H9 (cell line): ENCODE data around the gene PCDH20. TPM values are rescaled to one million over a fixed set of nuclear protein-coding genes. Genes with fewer than 3 reads are reported as not detected.

Experiments used
- DNase-seq: peaks from one replicate; pipeline ENCODE4 v3.0.0-alpha.2; 2017
- H2AFZ ChIP-seq: one replicate; pipeline ENCODE4 v1.6.1; 2013; ENCODE audit warnings: mild to moderate bottlenecking, low read length, control low read depth, moderate library complexity
- H2AK5ac ChIP-seq: 2 replicates; pipeline ENCODE4 v1.6.1; 2013; ENCODE audit warnings: low read length, control low read depth, mixed read lengths; ENCODE audit not compliant: insufficient read length
- H2BK120ac ChIP-seq: one replicate; pipeline ENCODE4 v1.6.1; 2013; ENCODE audit warnings: low read depth, mild to moderate bottlenecking, low read length, control low read depth, inconsistent platforms; ENCODE audit not compliant: poor library complexity, severe bottlenecking
- H2BK12ac ChIP-seq: 2 replicates; pipeline ENCODE4 v1.6.1; 2013; ENCODE audit warnings: low read length, control low read depth, mixed read lengths, low read depth; ENCODE audit not compliant: insufficient read length
- H2BK15ac ChIP-seq: 2 replicates; pipeline ENCODE4 v1.6.1; 2013; ENCODE audit warnings: low read depth, low read length, control low read depth
- H2BK20ac ChIP-seq: one replicate; pipeline ENCODE4 v1.6.1; 2013; ENCODE audit warnings: low read depth, mild to moderate bottlenecking, low read length, control low read depth, inconsistent platforms; ENCODE audit not compliant: poor library complexity, severe bottlenecking
- H2BK5ac ChIP-seq: 2 replicates; pipeline ENCODE4 v1.6.1; 2013; ENCODE audit warnings: low read length, control low read depth, mixed read lengths; ENCODE audit not compliant: insufficient read length
- H3K14ac ChIP-seq: 2 replicates; pipeline ENCODE4 v1.6.1; 2013; ENCODE audit warnings: low read length, control low read depth; ENCODE audit not compliant: insufficient read depth
- H3K18ac ChIP-seq: 2 replicates; pipeline ENCODE4 v1.6.1; 2013; ENCODE audit warnings: low read depth, mild to moderate bottlenecking, mixed read lengths, low read length, control low read depth; ENCODE audit not compliant: insufficient read length
- H3K23ac ChIP-seq: 2 replicates; pipeline ENCODE4 v1.6.1; 2013; ENCODE audit warnings: low read length, control low read depth, mixed read lengths, low read depth; ENCODE audit not compliant: insufficient read length
- H3K23me2 ChIP-seq: 2 replicates; pipeline ENCODE4 v1.6.1; 2013; ENCODE audit warnings: low read depth, mild to moderate bottlenecking, mixed read lengths, low read length, control low read depth; ENCODE audit not compliant: insufficient read length, poor library complexity, severe bottlenecking
- H3K27ac ChIP-seq: 2 replicates; pipeline ENCODE4 v1.5.1; 2013; ENCODE audit warnings: low read length, control low read depth, mixed read lengths, low read depth; ENCODE audit not compliant: insufficient read length
- H3K27me3 ChIP-seq: 2 replicates; pipeline ENCODE4 v1.6.1; 2013; ENCODE audit warnings: low read length, control low read depth, inconsistent platforms; ENCODE audit not compliant: insufficient read depth
- H3K4ac ChIP-seq: 2 replicates; pipeline ENCODE4 v1.6.1; 2013; ENCODE audit warnings: low read depth, mild to moderate bottlenecking, control low read depth, inconsistent platforms, low read length, moderate library complexity
- H3K4me1 ChIP-seq: 2 replicates; pipeline ENCODE4 v1.6.1; 2013; ENCODE audit warnings: low read length, control low read depth, inconsistent platforms; ENCODE audit not compliant: insufficient read depth
- H3K4me2 ChIP-seq: 2 replicates; pipeline ENCODE4 v1.6.1; 2013; ENCODE audit warnings: low read length, control low read depth, mixed read lengths; ENCODE audit not compliant: insufficient read length, insufficient read depth
- H3K56ac ChIP-seq: 2 replicates; pipeline ENCODE4 v1.6.1; 2013; ENCODE audit warnings: low read depth, mild to moderate bottlenecking, mixed read lengths, low read length, control low read depth; ENCODE audit not compliant: insufficient read length
- H3K79me1 ChIP-seq: 2 replicates; pipeline ENCODE4 v1.6.1; 2013; ENCODE audit warnings: low read depth, mild to moderate bottlenecking, moderate library complexity, low read length, control low read depth, inconsistent platforms; ENCODE audit not compliant: insufficient read depth, poor library complexity, severe bottlenecking
- H3K79me2 ChIP-seq: 2 replicates; pipeline ENCODE4 v1.6.1; 2013; ENCODE audit warnings: low read length, control low read depth, inconsistent platforms; ENCODE audit not compliant: insufficient read depth
- H3K9ac ChIP-seq: 2 replicates; pipeline ENCODE4 v1.6.1; 2013; ENCODE audit warnings: low read length, control low read depth, mixed read lengths; ENCODE audit not compliant: insufficient read length; ENCODE audit errors: extremely low read depth
- H3K9me3 ChIP-seq: one replicate; pipeline ENCODE4 v1.6.1; 2013; ENCODE audit warnings: low read depth, low read length, inconsistent platforms; ENCODE audit not compliant: control insufficient read depth
- H3T11ph ChIP-seq: one replicate; pipeline ENCODE4 v1.6.1; 2013; ENCODE audit warnings: mild to moderate bottlenecking, low read length, control low read depth, inconsistent platforms
- H4K20me1 ChIP-seq: one replicate; pipeline ENCODE4 v1.6.1; 2013; ENCODE audit not compliant: control insufficient read depth, insufficient read length, insufficient read depth
- H4K5ac ChIP-seq: 2 replicates; pipeline ENCODE4 v1.6.1; 2013; ENCODE audit warnings: low read depth, mild to moderate bottlenecking, mixed read lengths, low read length, control low read depth; ENCODE audit not compliant: insufficient read length
- H4K8ac ChIP-seq: replicated peaks from 2 replicates; pipeline ENCODE4 v1.6.1; 2013; ENCODE audit warnings: low read length, control low read depth, mixed read lengths, low read depth; ENCODE audit not compliant: insufficient read length
- H4K91ac ChIP-seq: 2 replicates; pipeline ENCODE4 v1.6.1; 2013; ENCODE audit warnings: low read depth, mild to moderate bottlenecking, moderate library complexity, mixed read lengths, low read length, control low read depth; ENCODE audit not compliant: insufficient read length
- H3K27ac Mint-ChIP-seq, 3 experiments: 2 replicates in 2 of 3; 3 replicates in 1 of 3; pipeline ENCODE4 v1.8.0; 2020 to 2021; ENCODE audit warnings: mixed read lengths in 3 of 3, mild to moderate bottlenecking in 1 of 3, moderate library complexity in 1 of 3
- H3K27me3 Mint-ChIP-seq: 2 replicates; pipeline ENCODE4 v1.8.0; 2021; ENCODE audit warnings: low read depth, mild to moderate bottlenecking, moderate library complexity, mixed read lengths
- H3K36me3 Mint-ChIP-seq, 3 experiments: 2 replicates in 2 of 3; 3 replicates in 1 of 3; pipeline ENCODE4 v1.8.0; 2020 to 2021; ENCODE audit warnings: low read depth in 3 of 3, mixed read lengths in 3 of 3; ENCODE audit not compliant: insufficient read depth in 1 of 3
- H3K4me1 Mint-ChIP-seq, 2 experiments: 2 replicates each; pipeline ENCODE4 v1.8.0; 2020; ENCODE audit warnings: mixed read lengths in 2 of 2
- H3K4me3 Mint-ChIP-seq, 2 experiments: 2 replicates in 1 of 2; 3 replicates in 1 of 2; pipeline ENCODE4 v1.8.0; 2020 to 2021; ENCODE audit warnings: mild to moderate bottlenecking in 2 of 2, mixed read lengths in 2 of 2, moderate library complexity in 1 of 2
- H3K9me3 Mint-ChIP-seq, 2 experiments: 2 replicates in 1 of 2; 3 replicates in 1 of 2; pipeline ENCODE4 v1.8.0; 2020; ENCODE audit warnings: mild to moderate bottlenecking in 2 of 2, mixed read lengths in 2 of 2, moderate library complexity in 1 of 2
- CTCF ChIP-seq: fragments of 200-600 bp; sonication (generic); conservative IDR thresholded peaks from 3 replicates; pipeline ENCODE4 v1.8.0; 2021; ENCODE audit warnings: antibody characterized with exemption, mild to moderate bottlenecking
- WGBS: extraction: QIAGEN DNeasy Blood & Tissue Kit; methylation state at CpG from one replicate; pipeline ENCODE4 v1.1.7; 2013; ENCODE audit warnings: missing lambda C conversion rate, low lambda C conversion rate, mixed read lengths; ENCODE audit not compliant: insufficient read length; ENCODE audit errors: extremely low coverage; 5-methylcytosine and 5-hydroxymethylcytosine counted together
- total RNA-seq: library from RNA; stranded (reverse); gene quantifications from 2 replicates; pipeline ENCODE4 v1.2.1, GENCODE V29; 2021

The PCDH20 gene
- total RNA-seq, 1 experiment from 2014 or later = 0.33 TPM

- H2BK5ac ChIP-seq = no peak overlapping the region
- no peak overlapping the region for H2BK120ac ChIP-seq
- H4K20me1 ChIP-seq = no peaks in the 10 kb centered on the region
- Mint-ChIP-seq H3K4me3 (no peak overlapping the region), H3K4me1 (peaks cover 15 to 20% of the 10 kb centered on the region in 2 experiments), H3K36me3 (no peaks in the 10 kb centered on the region), H3K9me3 (no peaks in the 10 kb centered on the region), H3K27ac (no peak overlapping the region; a peak in 1 of 7 replicates), H3K27me3 (no peaks in the 10 kb centered on the region)
- no peaks in the 10 kb centered on the region for H3K23me2 ChIP-seq
- H3K14ac ChIP-seq = no peak overlapping the region
- H3K79me1 ChIP-seq = no peaks in the 10 kb centered on the region
- H2BK12ac ChIP-seq = no peak overlapping the region
- H3K9ac ChIP-seq = no peak overlapping the region
- H3T11ph ChIP-seq = no peak overlapping the region
- no peak overlapping the region for H2AK5ac ChIP-seq
- no CpG with 5 or more reads among the region's 1 CpG for WGBS
- no peak overlapping the region for H3K23ac ChIP-seq
- no peaks in the 10 kb centered on the region for H3K79me2 ChIP-seq
- H3K56ac ChIP-seq = no peak overlapping the region
- H3K27ac ChIP-seq = no peak overlapping the region
- H3K27me3 ChIP-seq = no peaks in the 10 kb centered on the region
- no peak overlapping the region for H3K4ac ChIP-seq
- H4K5ac ChIP-seq = no peak overlapping the region
- H3K9me3 ChIP-seq = no peaks in the 10 kb centered on the region
- no peak overlapping the region for H2BK15ac ChIP-seq
- no peaks in the 10 kb centered on the region for H3K4me1 ChIP-seq
- no peak overlapping the region for H4K91ac ChIP-seq
- no peak overlapping the region for H2AFZ ChIP-seq
- H3K4me2 ChIP-seq = no peak overlapping the region
- TF ChIP-seq CTCF = no peak
- DNase-seq = no peak
- no peak overlapping the region for H4K8ac ChIP-seq
- H3K18ac ChIP-seq = no peak overlapping the region
- no peak overlapping the region for H2BK20ac ChIP-seq
Observed at GRCh38 chr13:61432029-61432428, 16.4 kb upstream of the PCDH20 start.
